GM12878 (cell line): ENCODE data around the gene DIP2C. TPM values are rescaled to one million over a fixed set of nuclear protein-coding genes. Genes with fewer than 3 reads are reported as not detected.
"Not testable (repeated sequence)": the region's sequence is repeated elsewhere in the genome, so short reads cannot be mapped to it uniquely, and the experiment has no call there.

Experiments
- ATAC-seq: fragments of 200-7000 bp; cut with Tn5 transposase; 3 replicates; pipeline ENCODE4 v1.9.1; 2020; ENCODE audit warnings: mild to moderate bottlenecking, moderate library complexity
- BruUV-seq: library from RNA; stranded (reverse); fragments of 400-500 nt; replicated peaks from 2 replicates; lab custom pipeline; 2021; lab: Mats Ljungman, UMichigan
- CTCF ChIA-PET: fragments of 300-600 bp; sonication (Branson Sonifier 250); formaldehyde crosslinking; extraction: SDS; loops from one replicate; lab custom pipeline; 2021; ENCODE audit warnings: inconsistent platforms; lab: Yijun Ruan, JAX
- POLR2A ChIA-PET: fragments of 350-600 bp; formaldehyde crosslinking; extraction: SDS; loops from one replicate; lab custom pipeline; 2021; ENCODE audit warnings: inconsistent platforms; lab: Charles Lee
- RAD21 ChIA-PET: fragments of 300-600 bp; sonication (Branson Sonifier 250); formaldehyde crosslinking; loops from one replicate; lab custom pipeline; 2023; ENCODE audit warnings: antibody characterized with exemption; ENCODE audit not compliant: unreplicated experiment; lab: Charles Lee
- SMC1A ChIA-PET: fragments of 300-600 bp; sonication (Branson Sonifier 250); formaldehyde crosslinking; loops from one replicate; lab custom pipeline; 2023; ENCODE audit not compliant: unreplicated experiment, uncharacterized antibody; lab: Charles Lee
- DNase-seq: peaks from one replicate; pipeline ENCODE4 v3.0.0-alpha.2; 2011; ENCODE audit warnings: low read depth, low spot score
- FAIRE-seq: peaks from 3 replicates; lab custom pipeline; 2011; peaks lifted over from hg19 to GRCh38; lab: Jason Lieb, UNC
- H2AFZ ChIP-seq: 2 replicates; pipeline ENCODE4 v1.6.0; 2011; ENCODE audit warnings: low read depth, low read length, control low read depth; ENCODE audit not compliant: control insufficient read depth
- H3K27ac ChIP-seq: 2 replicates; pipeline ENCODE4 v1.5.1; 2011; ENCODE audit warnings: control low read depth; ENCODE audit not compliant: control insufficient read depth, insufficient read depth
- H3K27me3 ChIP-seq, 2 experiments: replicated peaks in 1 of 2; 2 replicates each; pipeline versions ENCODE4 v1.6.0 to v1.6.1; 2011; ENCODE audit warnings: low read length in 1 of 2; ENCODE audit not compliant: control insufficient read depth in 2 of 2, insufficient read depth in 2 of 2
- H3K36me3 ChIP-seq, 2 experiments: 2 replicates each; pipeline ENCODE4 v1.5.1; 2011; ENCODE audit warnings: low read length in 1 of 2; ENCODE audit not compliant: control insufficient read depth in 2 of 2, insufficient read depth in 2 of 2
- H3K4me1 ChIP-seq: 2 replicates; pipeline ENCODE4 v1.6.1; 2011; ENCODE audit warnings: mild to moderate bottlenecking, low read length, moderate library complexity, mixed read lengths; ENCODE audit not compliant: control insufficient read depth, insufficient read depth
- H3K4me2 ChIP-seq: 2 replicates; pipeline ENCODE4 v1.6.0; 2011; ENCODE audit warnings: control low read depth; ENCODE audit not compliant: control insufficient read depth, insufficient read depth
- H3K4me3 ChIP-seq: fragments of 200-600 bp; sonication (generic); 2 replicates; pipeline ENCODE4 v1.5.1; 2016
- H3K79me2 ChIP-seq: 2 replicates; pipeline ENCODE4 v1.6.0; 2011; ENCODE audit warnings: low read length; ENCODE audit not compliant: control insufficient read depth, insufficient read depth
- H3K9ac ChIP-seq: 2 replicates; pipeline ENCODE4 v1.8.0; 2011; ENCODE audit warnings: low read length, control low read depth, mixed read lengths; ENCODE audit not compliant: control insufficient read depth, insufficient read depth
- H3K9me3 ChIP-seq: replicated peaks from 3 replicates; pipeline ENCODE4 v1.5.1; 2011; ENCODE audit warnings: mild to moderate bottlenecking, low read length; ENCODE audit not compliant: control insufficient read depth, insufficient read depth
- H4K20me1 ChIP-seq: 2 replicates; pipeline ENCODE4 v1.6.0; 2011; ENCODE audit not compliant: control insufficient read depth, insufficient read depth
- BHLHE40 ChIP-seq, 2 experiments: fragments of 450-650 bp in 1 of 2; IDR thresholded peaks; 2 replicates each; pipeline ENCODE4 v1.6.1; 2011 to 2017; ENCODE audit warnings: low read depth in 2 of 2, borderline replicate concordance in 1 of 2, improper control_type of control experiment in 1 of 2, low read length in 1 of 2, mild to moderate bottlenecking in 1 of 2
- BRCA1 ChIP-seq: IDR thresholded peaks from 2 replicates; pipeline ENCODE4 v1.6.1; 2011; ENCODE audit warnings: low read depth, low read length, improper control_type of control experiment
- CREB1 ChIP-seq: IDR thresholded peaks from 2 replicates; pipeline ENCODE4 v1.6.1; 2012; ENCODE audit warnings: low read depth, mild to moderate bottlenecking, inconsistent platforms
- E4F1 ChIP-seq: fragments of 450-650 bp; IDR thresholded peaks from 2 replicates; pipeline ENCODE4 v1.6.1; 2018; ENCODE audit warnings: borderline replicate concordance, mild to moderate bottlenecking; ENCODE audit not compliant: partially characterized antibody
- ETV6 ChIP-seq, 2 experiments: fragments of 450-650 bp in 1 of 2; IDR thresholded peaks in 1 of 2; conservative IDR thresholded peaks in 1 of 2; 2 replicates each; pipeline ENCODE4 v1.6.1; 2014; ENCODE audit warnings: antibody characterized with exemption in 1 of 2, borderline replicate concordance in 1 of 2, low read depth in 1 of 2, mild to moderate bottlenecking in 1 of 2, moderate library complexity in 1 of 2
- FOXK2 ChIP-seq: fragments of 450-650 bp; IDR thresholded peaks from 2 replicates; pipeline ENCODE4 v1.6.1; 2017; ENCODE audit warnings: mild to moderate bottlenecking, moderate library complexity
- MTA3 ChIP-seq: IDR thresholded peaks from 2 replicates; pipeline ENCODE4 v1.6.1; 2012; ENCODE audit warnings: low read length, inconsistent platforms, borderline replicate concordance
- NFYA ChIP-seq: IDR thresholded peaks from 2 replicates; pipeline ENCODE4 v1.6.1; 2011; ENCODE audit warnings: low read depth, mild to moderate bottlenecking, low read length, improper control_type of control experiment, borderline replicate concordance
- NFYB ChIP-seq: IDR thresholded peaks from 2 replicates; pipeline ENCODE4 v1.6.1; 2011; ENCODE audit warnings: low read depth, mild to moderate bottlenecking, low read length, improper control_type of control experiment, moderate library complexity; ENCODE audit not compliant: insufficient read depth
- NR2C2 ChIP-seq: IDR thresholded peaks from 2 replicates; pipeline ENCODE4 v1.6.1; 2011; ENCODE audit warnings: borderline replicate concordance, low read depth; ENCODE audit not compliant: control insufficient read depth, insufficient read length
- POLR2AphosphoS5 ChIP-seq: IDR thresholded peaks from 2 replicates; pipeline ENCODE4 v1.6.1; 2011; ENCODE audit warnings: mild to moderate bottlenecking, low read length, inconsistent platforms
- SIX5 ChIP-seq: IDR thresholded peaks from 2 replicates; pipeline ENCODE4 v1.6.1; 2011; ENCODE audit warnings: mild to moderate bottlenecking, low read depth, low read length, moderate library complexity; ENCODE audit not compliant: severe bottlenecking
- SPI1 ChIP-seq: IDR thresholded peaks from 2 replicates; pipeline ENCODE4 v1.6.1; 2011; ENCODE audit warnings: low read depth, mild to moderate bottlenecking, low read length, moderate library complexity, borderline replicate concordance; ENCODE audit not compliant: insufficient read depth
- TAF1 ChIP-seq: IDR thresholded peaks from 2 replicates; pipeline ENCODE4 v1.6.1; 2011; ENCODE audit warnings: mild to moderate bottlenecking, low read depth, low read length, borderline replicate concordance
- WGBS: methylation state at CpG from one replicate; pipeline ENCODE4 v1.1.6; 2016; ENCODE audit warnings: low lambda C conversion rate; ENCODE audit not compliant: insufficient replicate concordance, insufficient coverage; ENCODE audit errors: missing lambda C conversion rate; 5-methylcytosine and 5-hydroxymethylcytosine counted together
- in situ Hi-C: fragments of 300-500 bp; cut with MboI; formaldehyde crosslinking; loops from 9 replicates; pipeline ENCODE4 v1.14.3; 2018; ENCODE audit warnings: mixed read lengths
- intact Hi-C: fragments of 100-400 bp; cut with micrococcal nuclease; formaldehyde crosslinking; loops from one replicate; pipeline ENCODE4 v1.14.2; 2022; ENCODE audit not compliant: unreplicated experiment
- polyA plus RNA-seq, 11 experiments: library from polyadenylated mRNA; depleted of rRNA in 4 of 11; unstranded in 6 of 11; stranded (reverse) in 5 of 11; fragments of >200 nt; fragmentation: Nextera tagmentation in 4 of 11; fragmentation: Illumina TruSeq in 1 of 11; extraction: Ambion mirVana in 4 of 11; extraction: Trizol in 1 of 11; gene quantifications; 1 replicate in 1 of 11; 2 replicates in 10 of 11; pipeline versions ENCODE4 v1.2.1 to v1.2.3, GENCODE V29; 2011 to 2016; ENCODE audit warnings: inconsistent platforms in 2 of 11, missing spikeins in 2 of 11, low read depth in 1 of 11
- total RNA-seq, 4 experiments: library from RNA; depleted of rRNA in 3 of 4; stranded (reverse); fragments of >200 nt in 3 of 4; fragmentation: Illumina TruSeq in 1 of 4; extraction: Trizol in 1 of 4; gene quantifications; 2 replicates each; pipeline versions ENCODE4 v1.2.1 to v1.2.3, GENCODE V29; 2013 to 2021

Gene DIP2C
- total and polyA plus RNA-seq, 10 of the 15 experiments (the other 5 are each of a cell fraction or from before 2014, with no cell fraction given): 0.01 to 0.10 (median 0.06) TPM

GRCh38 chr10:700183-700582 lies 10.7 kb upstream of the DIP2C start:
- H3K27ac ChIP-seq, H3K4me2 ChIP-seq, H3K36me3 ChIP-seq, BruUV-seq, SMC1A ChIA-PET, RAD21 ChIA-PET, intact Hi-C loops, H3K9ac ChIP-seq, ATAC-seq, H3K4me3 ChIP-seq, H3K79me2 ChIP-seq, POLR2A ChIA-PET, FAIRE-seq, CTCF ChIA-PET, DNase-seq, in situ Hi-C loops, H3K4me1 ChIP-seq, H3K9me3 ChIP-seq, H4K20me1 ChIP-seq, H2AFZ ChIP-seq, H3K27me3 ChIP-seq: not testable (repeated sequence)
- WGBS: 56% methylated on average over 6 of the region's 6 CpGs
- TF ChIP-seq NR2C2: peak; percentile 47

- Histone ChIP-seq H3K27me3 (no peaks in the 10 kb centered on the region), H3K4me2 (no peak overlapping the region), H3K4me1 (no peaks in the 10 kb centered on the region), H2AFZ (no peak overlapping the region), H3K9me3 (no peaks in the 10 kb centered on the region), H3K27ac (no peak overlapping the region), H3K36me3 (no peaks in the 10 kb centered on the region), H3K79me2 (no peaks in the 10 kb centered on the region), H4K20me1 (no peaks in the 10 kb centered on the region), H3K4me3 (no peak overlapping the region), H3K9ac (no peak overlapping the region)
- POLR2A ChIA-PET: no interaction called here
- DNase-seq (no peak), ATAC-seq (peak; percentile 20; the same call in 2 of the 3 replicates), FAIRE-seq (no peak)
- SMC1A ChIA-PET: no interaction called here
- WGBS: 36% methylated on average over 30 of the region's 30 CpGs
- RAD21 ChIA-PET: no interaction called here
- in situ Hi-C loops: no loop called here
- intact Hi-C loops: no loop called here
- CTCF ChIA-PET: no interaction called here
- BruUV-seq: no TSS peak
- TF ChIP-seq ETV6 (conservative IDR thresholded peaks at IDR 0.05 in 1 of 2, IDR thresholded peaks at IDR 0.05 in 1 of 2; ENCODE audit: borderline replicate concordance in 1 of 2, low read depth in 1 of 2) (no peak), BRCA1 (no peak), FOXK2 (no peak), MTA3 (no peak), POLR2AphosphoS5 (no peak), NFYB (no peak), BHLHE40 (IDR thresholded peaks at IDR 0.05; ENCODE audit: borderline replicate concordance in 1 of 2, low read depth in 2 of 2, low read length in 1 of 2) (peak in 1 of 2 experiments; percentile 43; a peak in 2 of 4 replicates), SPI1 (no peak), NFYA (no peak), TAF1 (no peak), CREB1 (no peak), E4F1 (no peak), SIX5 (no peak)
Observed at GRCh38 chr10:697097-697875, 7.8 kb upstream of the DIP2C start.
